GM18951 (cell line): ENCODE results near the gene KCNN3.

Experiments
- POLR2A ChIP-seq: IDR thresholded peaks from 4 replicates; pipeline ENCODE4 v1.6.1; 2011; ENCODE audit warnings: mild to moderate bottlenecking; ENCODE audit not compliant: insufficient read length, insufficient read depth; ENCODE audit errors: extremely low read depth
- in situ Hi-C: fragments of 300-500 bp; cut with MboI; formaldehyde crosslinking; loops from one replicate; pipeline ENCODE4 v1.12.0; 2022; ENCODE audit warnings: low sequenced_read_pairs, mixed read lengths, inconsistent platforms; ENCODE audit not compliant: unreplicated experiment

The KCNN3 gene

DNA sequence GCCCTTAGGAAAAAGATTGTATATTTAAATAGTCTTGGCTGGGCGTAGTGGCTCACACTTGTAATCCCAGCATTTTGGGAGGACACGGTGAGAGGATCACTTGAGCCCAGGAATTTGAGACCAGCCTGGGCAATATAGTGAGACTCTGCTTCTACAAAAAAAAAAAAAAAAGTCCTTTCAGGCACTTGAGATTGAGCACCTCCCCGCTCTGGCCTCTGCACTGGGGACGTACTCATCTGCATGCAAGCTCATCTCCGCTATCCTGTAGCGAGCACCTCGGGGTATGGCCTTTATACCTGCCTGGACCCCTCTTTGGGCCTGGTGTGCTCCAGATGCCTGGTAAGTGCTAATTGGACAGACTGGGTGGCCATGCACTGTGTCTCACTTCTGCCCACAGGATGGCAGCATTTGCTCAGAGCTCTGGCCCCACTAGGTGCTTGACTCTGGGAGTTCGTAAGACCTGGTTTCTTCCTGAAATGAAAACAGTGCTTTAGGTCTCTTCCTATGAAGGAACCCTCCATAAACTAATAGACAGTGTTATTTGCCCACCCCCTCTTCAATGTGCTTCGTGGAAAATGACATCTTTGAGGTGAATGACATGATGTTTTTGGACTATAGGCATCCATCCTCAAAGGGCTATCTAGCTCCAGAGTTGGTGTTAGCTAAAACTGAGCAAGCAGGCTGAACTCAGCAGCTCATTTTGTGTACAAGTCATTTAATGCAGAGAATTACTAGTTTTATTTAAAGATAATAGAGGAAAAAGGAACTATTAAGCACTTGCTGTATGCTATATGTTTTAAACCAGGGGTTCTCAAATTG lies 200.4 kb downstream of the KCNN3 start:
- TF ChIP-seq POLR2A: no peak
- in situ Hi-C loops: loop anchor here (5.0 to 10.0 kb wide), 2 partner anchors 85 to 208 kb away; no protein-coding TSS in a partner anchor

DNA sequence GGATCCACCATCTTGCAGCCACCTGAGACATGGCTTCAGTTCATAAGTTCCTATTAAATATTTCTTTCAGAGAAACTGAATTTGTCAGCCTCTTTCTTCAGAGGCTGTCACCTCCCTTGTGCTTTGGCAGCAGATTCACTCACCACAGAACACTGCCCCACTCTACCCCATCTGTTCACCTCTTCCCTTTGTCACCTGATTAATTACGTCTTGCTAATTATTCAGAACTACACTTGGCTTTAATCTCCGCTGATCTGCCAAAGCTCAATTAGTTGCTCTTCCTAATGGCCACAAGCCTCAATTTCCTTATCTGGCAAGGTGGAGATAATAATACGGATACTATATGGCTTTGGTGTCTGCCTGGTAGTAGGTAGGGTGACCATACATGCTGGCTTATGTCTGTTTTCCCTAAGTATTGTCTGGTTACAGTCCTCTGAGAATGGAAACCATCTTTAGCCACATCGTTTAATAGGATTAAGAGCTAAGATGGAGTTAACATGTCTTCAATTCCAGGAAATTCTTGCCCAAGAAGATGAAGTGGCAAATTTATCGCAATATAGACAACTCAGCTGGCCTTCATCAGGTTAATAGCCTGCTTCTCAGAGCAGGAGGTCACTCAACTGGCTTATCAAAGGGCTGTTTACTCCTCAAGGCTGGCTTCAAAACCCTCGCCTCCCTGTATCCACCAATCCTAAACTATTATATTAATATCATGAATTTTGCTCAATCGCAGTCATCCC lies 203.9 kb downstream of the KCNN3 start:
- in situ Hi-C loops: loop anchor here (5.0 to 10.0 kb wide), 2 partner anchors 89 to 211 kb away; no protein-coding TSS in a partner anchor
- TF ChIP-seq POLR2A: no peak

DNA sequence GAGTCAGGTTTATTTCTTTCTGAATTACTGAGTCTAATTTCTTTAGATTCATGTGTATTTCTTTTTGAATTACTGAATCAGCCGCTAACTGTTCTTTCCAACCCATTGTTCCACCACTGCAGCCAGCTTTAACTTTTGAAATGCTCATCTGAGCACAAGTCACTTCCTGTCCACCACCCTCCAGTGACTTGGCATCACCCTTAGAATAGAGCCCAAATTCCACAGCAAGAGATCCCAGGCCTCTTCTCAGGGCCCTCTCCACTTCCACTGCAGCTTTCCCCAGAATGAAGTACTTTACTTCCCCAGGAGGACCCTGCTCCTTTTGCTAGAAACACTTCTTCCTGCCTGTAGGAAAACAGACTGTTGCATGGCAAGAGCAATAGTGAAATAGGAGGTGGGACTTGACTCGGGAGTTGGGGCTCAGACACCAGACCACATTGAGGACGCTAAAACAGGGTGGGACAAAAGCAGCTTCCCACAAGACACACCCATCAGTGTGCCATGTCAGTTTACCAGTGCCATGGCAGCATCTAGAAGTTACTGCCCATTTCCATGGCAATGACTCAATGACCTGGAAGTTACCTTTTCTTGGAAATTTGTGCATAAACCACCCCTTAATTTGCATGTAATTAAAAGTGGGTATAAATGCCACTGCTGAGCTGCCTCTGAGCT lies 205.6 kb downstream of the KCNN3 start:
- no peak for TF ChIP-seq POLR2A
- in situ Hi-C loops: loop anchor here (5.0 to 10.0 kb wide), 2 partner anchors 90 to 213 kb away; no protein-coding TSS in a partner anchor

DNA sequence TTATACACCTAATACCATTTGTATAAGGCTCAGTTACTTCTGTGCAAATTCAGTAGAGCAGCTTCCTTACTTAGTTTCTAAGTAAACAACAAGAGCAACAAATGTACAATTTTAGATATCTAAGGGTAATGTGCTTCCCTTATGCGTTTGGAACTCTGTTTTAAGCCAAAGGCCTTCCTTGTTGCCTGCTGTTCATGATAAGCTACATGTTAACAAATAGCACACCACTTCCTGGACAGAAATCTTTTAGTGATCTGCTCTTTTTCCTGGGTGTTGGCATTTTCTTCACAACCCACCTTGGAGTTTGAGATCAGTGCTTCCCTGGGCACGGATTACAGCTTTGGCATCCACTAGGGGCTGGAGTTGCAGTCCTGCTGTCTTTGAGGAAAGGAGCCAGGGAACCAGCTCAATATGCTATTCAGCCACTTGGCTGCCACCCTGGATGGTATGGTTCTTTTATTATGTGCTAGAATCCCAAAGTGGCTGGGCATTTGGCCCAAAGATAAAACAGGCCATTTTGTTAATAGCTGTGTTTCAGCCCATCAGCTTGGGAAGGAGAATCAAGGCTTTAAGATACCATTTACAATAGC lies 206.5 kb downstream of the KCNN3 start:
- TF ChIP-seq POLR2A: no peak
- in situ Hi-C loops: loop anchor here (10.0 kb wide), 1 partner anchor 91 kb away; no protein-coding TSS in a partner anchor

- TF ChIP-seq POLR2A: no peak
- in situ Hi-C loops: loop anchor here (10.0 kb wide), 1 partner anchor 94 kb away; no protein-coding TSS in a partner anchor
Measured at GRCh38 chr1:154661110-154661509, 209.0 kb downstream of the KCNN3 start.

DNA sequence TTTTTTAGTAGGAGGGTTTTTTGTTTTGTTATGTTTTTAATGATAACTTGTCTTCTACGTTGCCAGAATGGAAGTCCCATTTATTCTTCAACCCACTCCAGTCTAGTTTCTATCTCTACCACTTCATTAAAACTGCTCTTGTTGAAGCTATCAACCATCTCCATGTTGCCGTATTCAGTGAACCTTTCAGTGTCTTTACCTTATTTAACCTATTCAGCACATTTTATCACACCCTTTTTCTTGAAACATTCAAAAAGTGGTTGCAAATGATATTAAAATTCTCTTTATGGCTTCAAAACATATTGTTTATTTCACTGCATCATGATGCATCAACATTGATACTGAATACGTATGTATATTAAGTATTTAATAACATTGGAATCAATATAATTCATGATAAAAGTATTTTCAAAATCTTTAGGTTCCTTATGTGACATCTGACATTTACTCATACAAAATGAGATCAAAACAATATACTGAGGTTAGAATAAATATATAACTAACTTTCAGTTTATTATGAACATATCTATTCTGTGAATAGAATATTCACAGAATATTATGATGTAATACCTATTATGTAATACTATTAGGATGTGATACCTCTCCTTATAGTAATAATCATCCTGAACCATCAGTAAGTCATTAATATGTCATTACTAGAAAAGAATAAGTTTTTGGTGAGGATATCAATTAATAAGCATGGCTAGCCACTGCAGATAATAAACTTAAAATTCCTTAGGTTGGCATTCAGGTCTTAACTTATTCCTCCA lies 210.1 kb downstream of the KCNN3 start:
- in situ Hi-C loops: loop anchor here (10.0 kb wide), 1 partner anchor 95 kb away; no protein-coding TSS in a partner anchor

GRCh38 chr1:154657556-154657955 lies 212.5 kb downstream of the KCNN3 start:
- no peak for TF ChIP-seq POLR2A
- in situ Hi-C loops: no loop called here

More for the DNA sequence above, 210.1 kb downstream of the KCNN3 start:
- TF ChIP-seq POLR2A: no peak

- in situ Hi-C loops: no loop called here
- TF ChIP-seq POLR2A: no peak
Measured at GRCh38 chr1:154652893-154653292, 217.2 kb downstream of the KCNN3 start.
